ENCODE measurements around the gene PRSS57. TPM values are rescaled to one million over a fixed set of nuclear protein-coding genes. Genes with fewer than 3 reads are reported as not detected.
"Not testable (repeated sequence)": the region's sequence is repeated elsewhere in the genome, so short reads cannot be mapped to it uniquely, and the experiment has no call there.

PRSS57 gene
- total RNA-seq, 1 experiment from 2014 or later: not detected

DNA sequence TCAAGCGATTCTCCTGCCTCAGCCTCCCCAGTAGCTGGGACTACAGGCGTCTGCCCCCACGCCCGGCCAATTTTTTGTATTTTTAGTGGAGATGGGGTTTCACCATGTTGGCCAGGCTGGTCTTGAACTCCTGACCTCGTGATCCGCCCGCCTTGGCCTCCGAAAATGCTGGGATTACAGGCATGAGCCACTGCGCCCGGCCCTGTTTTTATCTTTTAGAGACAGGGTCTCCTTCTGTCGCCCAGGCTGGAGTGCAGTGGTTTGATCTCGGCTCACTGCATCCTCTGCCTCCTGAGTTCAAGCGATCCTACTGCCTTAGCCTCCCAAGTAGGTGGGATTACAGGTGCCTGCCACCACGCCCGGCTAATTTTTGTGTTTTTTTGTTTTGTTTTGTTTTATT, 3.3 kb upstream of the PRSS57 start:
- H3K9me3 ChIP-seq (ENCODE audit: low read depth, low read length, poor library complexity, severe bottlenecking); POLR2A ChIA-PET (ENCODE audit: low non-redundant PET); CTCF ChIA-PET; H3K4me1 ChIP-seq (ENCODE audit: insufficient read depth, low read length, poor library complexity, severe bottlenecking); H3K27ac ChIP-seq (ENCODE audit: low read depth, low read length, poor library complexity, severe bottlenecking); intact Hi-C loops (cut with micrococcal nuclease; ENCODE audit: unreplicated experiment); BruUV-seq (replicated peaks); H3K4me3 ChIP-seq (ENCODE audit: low read depth, low read length, poor library complexity, severe bottlenecking); H3K36me3 ChIP-seq (ENCODE audit: insufficient read depth, low read length, poor library complexity, severe bottlenecking); H3K27me3 ChIP-seq (replicated peaks; ENCODE audit: insufficient read depth, low read depth, low read length, poor library complexity); DNase-seq (ENCODE audit: low spot score): not testable (repeated sequence)

DNA sequence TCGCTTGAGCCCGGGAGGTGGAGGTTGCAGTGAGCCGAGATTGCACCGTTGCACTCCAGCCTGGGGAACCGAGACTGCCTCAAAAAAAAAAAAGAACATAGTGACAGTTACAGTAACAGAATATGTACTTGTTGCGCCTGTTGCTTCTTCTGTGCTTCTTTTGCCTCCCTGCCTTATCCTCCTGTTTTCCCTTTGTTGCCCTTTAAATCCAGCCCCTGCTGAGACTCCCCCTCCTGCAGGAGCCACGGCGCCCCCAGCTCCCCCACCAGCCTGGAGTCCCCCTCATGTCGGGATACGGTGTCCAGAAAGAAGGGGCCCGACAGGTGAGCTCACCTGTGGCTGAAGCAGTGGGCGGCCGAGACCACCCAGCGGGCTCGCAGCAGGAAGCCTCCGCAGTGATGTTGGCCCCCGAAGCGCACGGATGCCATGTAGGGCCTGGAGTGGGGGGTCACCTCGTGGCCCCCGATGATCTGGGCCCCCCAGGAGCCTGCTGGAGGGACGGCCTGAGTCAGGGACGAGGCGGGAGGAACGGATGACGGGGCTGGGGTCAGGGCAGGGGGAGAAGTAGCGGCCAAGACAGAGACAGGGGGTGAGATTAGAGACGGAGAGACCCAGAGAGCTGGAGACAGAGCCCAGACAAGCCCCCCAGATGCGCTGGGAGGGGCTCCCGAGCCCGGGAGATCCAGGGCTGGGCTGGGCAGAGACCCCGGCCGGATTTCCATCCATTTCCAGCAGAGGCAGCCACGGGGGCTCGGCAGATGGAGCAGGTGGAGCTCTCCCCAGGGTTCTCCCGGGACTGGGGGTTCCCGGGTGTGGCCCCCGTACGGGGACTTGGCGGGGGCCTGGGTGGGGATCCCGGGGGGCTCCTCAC, 536 bp downstream of the PRSS57 start:
- ChIA-PET POLR2A (ENCODE audit: low non-redundant PET) (no interaction called here), CTCF (no interaction called here)
- H3K9me3 ChIP-seq (ENCODE audit: low read depth, low read length, poor library complexity, severe bottlenecking): no peaks in the 10 kb centered on the region
- intact Hi-C loops (cut with micrococcal nuclease; ENCODE audit: unreplicated experiment): no loop called here
- DNase-seq (ENCODE audit: low spot score): no peak
- TF ChIP-seq, protein P1, sequence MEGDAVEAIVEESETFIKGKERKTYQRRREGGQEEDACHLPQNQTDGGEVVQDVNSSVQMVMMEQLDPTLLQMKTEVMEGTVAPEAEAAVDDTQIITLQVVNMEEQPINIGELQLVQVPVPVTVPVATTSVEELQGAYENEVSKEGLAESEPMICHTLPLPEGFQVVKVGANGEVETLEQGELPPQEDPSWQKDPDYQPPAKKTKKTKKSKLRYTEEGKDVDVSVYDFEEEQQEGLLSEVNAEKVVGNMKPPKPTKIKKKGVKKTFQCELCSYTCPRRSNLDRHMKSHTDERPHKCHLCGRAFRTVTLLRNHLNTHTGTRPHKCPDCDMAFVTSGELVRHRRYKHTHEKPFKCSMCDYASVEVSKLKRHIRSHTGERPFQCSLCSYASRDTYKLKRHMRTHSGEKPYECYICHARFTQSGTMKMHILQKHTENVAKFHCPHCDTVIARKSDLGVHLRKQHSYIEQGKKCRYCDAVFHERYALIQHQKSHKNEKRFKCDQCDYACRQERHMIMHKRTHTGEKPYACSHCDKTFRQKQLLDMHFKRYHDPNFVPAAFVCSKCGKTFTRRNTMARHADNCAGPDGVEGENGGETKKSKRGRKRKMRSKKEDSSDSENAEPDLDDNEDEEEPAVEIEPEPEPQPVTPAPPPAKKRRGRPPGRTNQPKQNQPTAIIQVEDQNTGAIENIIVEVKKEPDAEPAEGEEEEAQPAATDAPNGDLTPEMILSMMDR (conservative IDR thresholded peaks at IDR 0.05; ENCODE audit: low read depth, low read length): no peak
- TF ChIP-seq EZH2 (IDR thresholded peaks at IDR 0.05; ENCODE audit: borderline replicate concordance, low read depth, low read length, poor library complexity, severe bottlenecking): no peak
- BruUV-seq (replicated peaks): no TSS peak
- H3K27me3 ChIP-seq (replicated peaks; ENCODE audit: insufficient read depth, low read depth, low read length, poor library complexity): no peaks in the 10 kb centered on the region
- H3K4me1 ChIP-seq (ENCODE audit: insufficient read depth, low read length, poor library complexity, severe bottlenecking): no peaks in the 10 kb centered on the region
- no peak overlapping the region for H3K27ac ChIP-seq (ENCODE audit: low read depth, low read length, poor library complexity, severe bottlenecking)
- H3K4me3 ChIP-seq (ENCODE audit: low read depth, low read length, poor library complexity, severe bottlenecking): no peak overlapping the region
- H3K36me3 ChIP-seq (ENCODE audit: insufficient read depth, low read length, poor library complexity, severe bottlenecking): no peaks in the 10 kb centered on the region

DNA sequence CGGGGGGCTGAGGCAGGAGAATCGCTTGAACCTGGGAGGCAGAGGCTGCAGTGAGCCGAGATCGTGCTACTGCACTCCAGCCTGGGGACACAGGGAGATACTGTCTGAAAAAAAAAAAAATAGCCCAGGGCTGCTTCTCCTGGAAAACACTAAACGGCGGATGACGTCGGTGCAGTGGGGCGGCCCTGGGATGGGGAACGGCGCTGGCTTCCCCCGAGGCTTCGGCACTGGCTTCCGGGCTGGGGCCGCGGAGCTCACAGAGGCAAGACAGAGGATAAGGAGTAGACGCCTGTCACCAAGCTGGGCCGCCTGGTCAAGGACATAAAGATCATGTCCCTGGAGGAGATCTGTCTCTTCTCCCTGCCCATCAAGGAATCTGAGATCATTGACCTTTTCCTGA, 5.0 kb downstream of the PRSS57 start:
- Histone ChIP-seq H3K36me3 (ENCODE audit: insufficient read depth, low read length, poor library complexity, severe bottlenecking) (no peaks in the 10 kb centered on the region), H3K27me3 (replicated peaks; ENCODE audit: insufficient read depth, low read depth, low read length, poor library complexity) (no peaks in the 10 kb centered on the region), H3K27ac (ENCODE audit: low read depth, low read length, poor library complexity, severe bottlenecking) (no peak overlapping the region), H3K9me3 (ENCODE audit: low read depth, low read length, poor library complexity, severe bottlenecking) (no peaks in the 10 kb centered on the region), H3K4me1 (ENCODE audit: insufficient read depth, low read length, poor library complexity, severe bottlenecking) (no peaks in the 10 kb centered on the region), H3K4me3 (ENCODE audit: low read depth, low read length, poor library complexity, severe bottlenecking) (no peak overlapping the region)
- CTCF ChIA-PET: no interaction called here
- POLR2A ChIA-PET (ENCODE audit: low non-redundant PET): no interaction called here
- no peak for TF ChIP-seq EZH2 (IDR thresholded peaks at IDR 0.05; ENCODE audit: borderline replicate concordance, low read depth, low read length, poor library complexity, severe bottlenecking)
- TF ChIP-seq, protein P1 (conservative IDR thresholded peaks at IDR 0.05; ENCODE audit: low read depth, low read length): no peak
- BruUV-seq (replicated peaks): no TSS peak
- no peak for DNase-seq (ENCODE audit: low spot score)
- intact Hi-C loops (cut with micrococcal nuclease; ENCODE audit: unreplicated experiment): no loop called here

DNA sequence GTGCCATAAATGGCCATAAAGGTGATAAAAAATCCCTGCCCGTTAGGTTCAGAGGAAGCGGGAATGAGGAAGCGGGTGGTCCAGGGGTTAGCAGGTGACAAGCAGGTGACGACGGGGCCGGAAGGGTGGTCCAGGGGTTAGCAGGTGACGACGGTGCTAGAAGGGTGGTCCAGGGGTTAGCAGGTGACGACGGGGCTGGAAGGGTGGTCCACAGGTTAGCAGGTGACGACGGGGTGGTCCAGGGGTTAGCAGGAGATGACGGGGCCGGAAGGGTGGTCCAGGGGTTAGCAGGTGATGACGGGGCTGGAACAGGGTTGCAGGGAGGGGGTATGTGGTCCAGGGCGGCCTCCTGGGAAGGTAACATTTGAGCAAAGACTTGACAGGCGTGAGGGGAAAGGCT, 6.3 kb downstream of the PRSS57 start:
- Histone ChIP-seq H3K27ac (ENCODE audit: low read depth, low read length, poor library complexity, severe bottlenecking) (no peak overlapping the region), H3K4me3 (ENCODE audit: low read depth, low read length, poor library complexity, severe bottlenecking) (no peak overlapping the region), H3K27me3 (replicated peaks; ENCODE audit: insufficient read depth, low read depth, low read length, poor library complexity) (no peaks in the 10 kb centered on the region), H3K4me1 (ENCODE audit: insufficient read depth, low read length, poor library complexity, severe bottlenecking) (no peaks in the 10 kb centered on the region), H3K9me3 (ENCODE audit: low read depth, low read length, poor library complexity, severe bottlenecking) (no peaks in the 10 kb centered on the region), H3K36me3 (ENCODE audit: insufficient read depth, low read length, poor library complexity, severe bottlenecking) (no peaks in the 10 kb centered on the region)
- ChIA-PET CTCF (no interaction called here), POLR2A (ENCODE audit: low non-redundant PET) (no interaction called here)
- intact Hi-C loops (cut with micrococcal nuclease; ENCODE audit: unreplicated experiment): no loop called here
- DNase-seq (ENCODE audit: low spot score): no peak
- TF ChIP-seq, protein P1 (conservative IDR thresholded peaks at IDR 0.05; ENCODE audit: low read depth, low read length): no peak
- no peak for TF ChIP-seq EZH2 (IDR thresholded peaks at IDR 0.05; ENCODE audit: borderline replicate concordance, low read depth, low read length, poor library complexity, severe bottlenecking)
- no TSS peak for BruUV-seq (replicated peaks)

Data from A673 (cell line).